ENCODE measurements around the gene FAM89A. TPM values are rescaled to one million over a fixed set of nuclear protein-coding genes. Genes with fewer than 3 reads are reported as not detected.

FAM89A gene
- total and polyA plus RNA-seq, 2 donors (not counting 3 experiments of a cell fraction or from before 2014, with no cell fraction given): 21.0 to 24.0 TPM

GRCh38 chr1:231075497-231075896 lies 35.4 kb upstream of the FAM89A start:
- intact Hi-C loops (cut with micrococcal nuclease): no loop called here
- peaks cover 10% of the 10 kb centered on the region for H3K4me1 ChIP-seq (ENCODE audit: control insufficient read depth, extremely low read depth, insufficient read depth, low read length)
- H3K36me3 ChIP-seq (ENCODE audit: control insufficient read depth in 2 of 2, extremely low read depth in 1 of 2, insufficient read depth in 2 of 2, low read length in 2 of 2): no peaks in the 10 kb centered on the region
- H3K9me1 ChIP-seq (replicated peaks; ENCODE audit: control insufficient read depth, extremely low read depth, insufficient read depth, low read length): no peaks in the 10 kb centered on the region
- FAIRE-seq (no peak), DNase-seq (ENCODE audit: low read depth, low spot score) (no peak)
- no peak overlapping the region for H3K9ac ChIP-seq (replicated peaks; ENCODE audit: extremely low read depth, insufficient read depth, low read length)
- no peaks in the 10 kb centered on the region for H3K79me2 ChIP-seq (ENCODE audit: control insufficient read depth, insufficient read depth, low read length)
- no peak overlapping the region for H3K4me3 ChIP-seq (replicated peaks in 1 of 3; ENCODE audit: insufficient read depth in 1 of 3, low read depth in 1 of 3, low read length in 3 of 3)
- H3K27me3 ChIP-seq (ENCODE audit: control insufficient read depth in 2 of 2, insufficient read depth in 2 of 2, low read length in 2 of 2): peaks cover 2% of the 10 kb centered on the region in 2 experiments
- no TSS peak for BruUV-seq (replicated peaks)
- H2AFZ ChIP-seq (ENCODE audit: low read depth, low read length): no peak overlapping the region
- no peak overlapping the region for H3K27ac ChIP-seq (ENCODE audit: insufficient read depth, low read depth, low read length)
- TF ChIP-seq POLR2AphosphoS5 (IDR thresholded peaks at IDR 0.05; ENCODE audit: insufficient read depth, low read depth, low read length) (no peak), MYC (IDR thresholded peaks at IDR 0.05; ENCODE audit: low read depth, low read length) (no peak), MAX (IDR thresholded peaks at IDR 0.05; ENCODE audit: insufficient read depth, insufficient read length) (no peak), POLR2A (IDR thresholded peaks at IDR 0.05; ENCODE audit: low read depth, low read length) (no peak), CTCF (IDR thresholded peaks at IDR 0.05; ENCODE audit: extremely low read depth in 1 of 2, insufficient read depth in 1 of 2, low read depth in 1 of 2, low read length in 2 of 2) (no peak), EZH2 (IDR thresholded peaks at IDR 0.05; ENCODE audit: borderline replicate concordance, low read depth, low read length, severe bottlenecking) (no peak), GATA2 (IDR thresholded peaks at IDR 0.05; ENCODE audit: insufficient read depth, insufficient read length, low read depth, low read length) (no peak), JUN (IDR thresholded peaks at IDR 0.05; ENCODE audit: borderline replicate concordance, insufficient read depth, insufficient read length, low read depth) (no peak), FOS (IDR thresholded peaks at IDR 0.05; ENCODE audit: borderline replicate concordance, insufficient read depth, low read length) (no peak)
- dilution Hi-C loops (cut with MboI; ENCODE audit: extremely low pct_ligation_motif_present, low sequenced_read_pairs): no loop called here
- no peaks in the 10 kb centered on the region for H4K20me1 ChIP-seq (replicated peaks; ENCODE audit: control insufficient read depth, extremely low read depth, insufficient read depth, low read length)
- H3K9me3 ChIP-seq (replicated peaks; ENCODE audit: control insufficient read depth, insufficient read depth, low read length): no peaks in the 10 kb centered on the region
- ChIA-PET CTCF (interaction anchor here (0.8 to 1.1 kb wide), 2 partner anchors 13 to 17 kb away, joined by 3 to 4 read pairs; no protein-coding TSS in a partner anchor), POLR2A (no interaction called here)
- H3K4me2 ChIP-seq (ENCODE audit: insufficient read depth, low read length): no peak overlapping the region

Measured in endothelial cell of umbilical vein (primary cell).